ENCODE results near the gene DMRTA1. TPM values are rescaled to one million over a fixed set of nuclear protein-coding genes. Genes with fewer than 3 reads are reported as not detected.
A peak's percentile ranks its signal among the peaks of the same experiment; 100 is the strongest.

Gene DMRTA1
- total and polyA plus RNA-seq, 7 experiments from 2014 or later, result 0.10 TPM; not detected in 6

- no peaks in the 10 kb centered on the region for H3K4me1 ChIP-seq (ENCODE audit: control insufficient read depth in 2 of 2, insufficient read depth in 2 of 2, low read length in 2 of 2)
- peaks cover 0 to 5% (median 0%) of the 10 kb centered on the region in 5 donors for H3K36me3 Mint-ChIP-seq
- no peaks in the 10 kb centered on the region for H3K27me3 ChIP-seq (ENCODE audit: control insufficient read depth in 2 of 2, insufficient read depth in 2 of 2, low read length in 2 of 2)
- H3K36me3 ChIP-seq (ENCODE audit: control insufficient read depth in 2 of 3, insufficient read depth in 3 of 3, low read length in 3 of 3), result no peaks in the 10 kb centered on the region
- H3K27me3 Mint-ChIP-seq, result peaks cover 13 to 31% (median 27%) of the 10 kb centered on the region in 5 donors
- H3K9me3 ChIP-seq (ENCODE audit: control insufficient read depth in 2 of 3, low read length in 3 of 3), result no peaks in the 10 kb centered on the region
- ChIA-PET CTCF (no interaction called here), POLR2A (no interaction called here)
- peaks cover 0 to 7% (median 3%) of the 10 kb centered on the region in 11 donors for H3K9me3 Mint-ChIP-seq
- H3K4me1 Mint-ChIP-seq, result no peaks in the 10 kb centered on the region
- H3K27ac Mint-ChIP-seq, result no peak overlapping the region
- ATAC-seq (no peak), DNase-seq (no peak)
- intact Hi-C loops (cut with micrococcal nuclease), result no loop called here
- H3K4me3 ChIP-seq (ENCODE audit: low read length), result no peak overlapping the region
- H3K27ac ChIP-seq (ENCODE audit: low read depth, low read length), result no peak overlapping the region
- no peak overlapping the region for H3K4me3 Mint-ChIP-seq
These were observed 5.8 kb upstream of the DMRTA1 start for GRCh38 chr9:22440841-22441240.

- H3K27me3 Mint-ChIP-seq, result peaks cover 48 to 60% (median 56%) of the 10 kb centered on the region in 5 donors
- H3K27ac ChIP-seq (ENCODE audit: low read depth, low read length), result no peak overlapping the region
- ATAC-seq, result peak; percentile 84
- H3K4me3 Mint-ChIP-seq, result peak overlapping the region in 6 of 10 donors; percentile 36 to 67 (median 47)
- H3K9me3 Mint-ChIP-seq, result peaks cover 0 to 5% (median 0%) of the 10 kb centered on the region in 11 donors
- no peaks in the 10 kb centered on the region for H3K36me3 Mint-ChIP-seq
- H3K9me3 ChIP-seq (ENCODE audit: control insufficient read depth in 2 of 3, low read length in 3 of 3), result no peaks in the 10 kb centered on the region
- no peak overlapping the region for H3K4me3 ChIP-seq (ENCODE audit: low read length)
- CTCF ChIA-PET, result no interaction called here
- H3K4me1 ChIP-seq (ENCODE audit: control insufficient read depth in 2 of 2, insufficient read depth in 2 of 2, low read length in 2 of 2), result no peaks in the 10 kb centered on the region
- intact Hi-C loops (cut with micrococcal nuclease), result no loop called here
- no peaks in the 10 kb centered on the region for H3K36me3 ChIP-seq (ENCODE audit: control insufficient read depth in 2 of 3, insufficient read depth in 3 of 3, low read length in 3 of 3)
- peak in 6 of 9 donors; percentile 1 to 31 (median 11) for DNase-seq
- H3K27me3 ChIP-seq (ENCODE audit: control insufficient read depth in 2 of 2, insufficient read depth in 2 of 2, low read length in 2 of 2), result peaks cover 6 to 11% of the 10 kb centered on the region in 2 donors
- peaks cover 0 to 10% (median 5%) of the 10 kb centered on the region in 7 donors for H3K4me1 Mint-ChIP-seq
- H3K27ac Mint-ChIP-seq, result no peak overlapping the region
- POLR2A ChIA-PET, result no interaction called here
These were observed 460 bp downstream of the DMRTA1 start for GRCh38 chr9:22446950-22447617.

GRCh38 chr9:22447618-22448305 lies 1.1 kb downstream of the DMRTA1 start:
- Mint-ChIP-seq H3K4me1 (peaks cover 0 to 10% (median 5%) of the 10 kb centered on the region in 7 donors), H3K36me3 (no peaks in the 10 kb centered on the region), H3K27ac (no peak overlapping the region), H3K9me3 (peaks cover 0 to 5% (median 0%) of the 10 kb centered on the region in 11 donors), H3K4me3 (peak overlapping the region in 8 of 10 donors; percentile 3 to 67 (median 45)), H3K27me3 (peaks cover 50 to 64% (median 60%) of the 10 kb centered on the region in 5 donors)
- ChIA-PET CTCF (interaction anchor here (1.0 kb wide), 1 partner anchor 204 kb away, joined by 3 read pairs; no protein-coding TSS in a partner anchor), POLR2A (interaction anchor here (0.8 kb wide), 1 partner anchor 329 kb away, joined by 3 read pairs; no protein-coding TSS in a partner anchor)
- intact Hi-C loops (cut with micrococcal nuclease), result no loop called here
- no peaks in the 10 kb centered on the region for H3K36me3 ChIP-seq (ENCODE audit: control insufficient read depth in 2 of 3, insufficient read depth in 3 of 3, low read length in 3 of 3)
- no peaks in the 10 kb centered on the region for H3K9me3 ChIP-seq (ENCODE audit: control insufficient read depth in 2 of 3, low read length in 3 of 3)
- peak; percentile 15 for ATAC-seq
- H3K4me3 ChIP-seq (ENCODE audit: low read length), result no peak overlapping the region
- no peak overlapping the region for H3K27ac ChIP-seq (ENCODE audit: low read depth, low read length)
- no peak for DNase-seq
- no peaks in the 10 kb centered on the region for H3K4me1 ChIP-seq (ENCODE audit: control insufficient read depth in 2 of 2, insufficient read depth in 2 of 2, low read length in 2 of 2)
- H3K27me3 ChIP-seq (ENCODE audit: control insufficient read depth in 2 of 2, insufficient read depth in 2 of 2, low read length in 2 of 2), result peaks cover 6 to 11% of the 10 kb centered on the region in 2 donors

GRCh38 chr9:22449719-22450118 lies 3.1 kb downstream of the DMRTA1 start:
- peaks cover 0 to 2% (median 0%) of the 10 kb centered on the region in 11 donors for H3K9me3 Mint-ChIP-seq
- Histone ChIP-seq H3K27ac (ENCODE audit: low read depth, low read length) (no peak overlapping the region), H3K4me1 (ENCODE audit: control insufficient read depth in 2 of 2, insufficient read depth in 2 of 2, low read length in 2 of 2) (no peaks in the 10 kb centered on the region), H3K36me3 (ENCODE audit: control insufficient read depth in 2 of 3, insufficient read depth in 3 of 3, low read length in 3 of 3) (no peaks in the 10 kb centered on the region), H3K27me3 (ENCODE audit: control insufficient read depth in 2 of 2, insufficient read depth in 2 of 2, low read length in 2 of 2) (peaks cover 6 to 11% of the 10 kb centered on the region in 2 donors), H3K9me3 (ENCODE audit: control insufficient read depth in 2 of 3, low read length in 3 of 3) (no peaks in the 10 kb centered on the region), H3K4me3 (ENCODE audit: low read length) (no peak overlapping the region)
- peaks cover 0 to 10% (median 5%) of the 10 kb centered on the region in 7 donors for H3K4me1 Mint-ChIP-seq
- H3K27me3 Mint-ChIP-seq, result peaks cover 40 to 56% (median 49%) of the 10 kb centered on the region in 5 donors
- ATAC-seq (no peak), DNase-seq (no peak)
- no peaks in the 10 kb centered on the region for H3K36me3 Mint-ChIP-seq
- CTCF ChIA-PET, result interaction anchor here (0.5 to 0.7 kb wide), 2 partner anchors 632 to 659 kb away, joined by 3 read pairs; no protein-coding TSS in a partner anchor
- intact Hi-C loops (cut with micrococcal nuclease), result loop anchor here (5.0 to 10.0 kb wide), 4 partner anchors 327 to 445 kb away; partner anchors contain the start of gene CDKN2B (in 1 of the 2)
- H3K27ac Mint-ChIP-seq, result no peak overlapping the region
- POLR2A ChIA-PET, result no interaction called here
- no peak overlapping the region for H3K4me3 Mint-ChIP-seq

- no peak overlapping the region for H3K4me3 Mint-ChIP-seq
- H3K36me3 Mint-ChIP-seq, result no peaks in the 10 kb centered on the region
- Histone ChIP-seq H3K4me1 (ENCODE audit: control insufficient read depth in 2 of 2, insufficient read depth in 2 of 2, low read length in 2 of 2) (no peaks in the 10 kb centered on the region), H3K9me3 (ENCODE audit: control insufficient read depth in 2 of 3, low read length in 3 of 3) (no peaks in the 10 kb centered on the region), H3K4me3 (ENCODE audit: low read length) (no peak overlapping the region), H3K27ac (ENCODE audit: low read depth, low read length) (no peak overlapping the region), H3K36me3 (ENCODE audit: control insufficient read depth in 2 of 3, insufficient read depth in 3 of 3, low read length in 3 of 3) (no peaks in the 10 kb centered on the region), H3K27me3 (ENCODE audit: control insufficient read depth in 2 of 2, insufficient read depth in 2 of 2, low read length in 2 of 2) (peaks cover 6 to 10% of the 10 kb centered on the region in 2 donors)
- no peak overlapping the region for H3K27ac Mint-ChIP-seq
- H3K9me3 Mint-ChIP-seq, result no peaks in the 10 kb centered on the region
- CTCF ChIA-PET, result interaction anchor here (0.6 to 2.6 kb wide), 5 partner anchors 10 to 639 kb away, joined by 3 to 19 read pairs (median 4); no protein-coding TSS in a partner anchor
- H3K27me3 Mint-ChIP-seq, result peaks cover 28 to 65% (median 37%) of the 10 kb centered on the region in 5 donors
- H3K4me1 Mint-ChIP-seq, result peaks cover 0 to 5% (median 2%) of the 10 kb centered on the region in 7 donors
- DNase-seq (peak in 5 of 9 donors; percentile 8 to 31 (median 11)), ATAC-seq (peak; percentile 70)
- POLR2A ChIA-PET, result no interaction called here
- intact Hi-C loops (cut with micrococcal nuclease), result loop anchor here (1.0 to 10.0 kb wide), 8 partner anchors 146 to 1217 kb away; partner anchors contain the start of gene CDKN2B (in 1 of the 2)
These were observed 5.9 kb downstream of the DMRTA1 start for GRCh38 chr9:22452415-22453010.

- ChIA-PET POLR2A (no interaction called here), CTCF (no interaction called here)
- Mint-ChIP-seq H3K27ac (no peak overlapping the region), H3K9me3 (no peaks in the 10 kb centered on the region), H3K36me3 (no peaks in the 10 kb centered on the region), H3K27me3 (peaks cover 13 to 60% (median 24%) of the 10 kb centered on the region in 5 donors), H3K4me3 (no peak overlapping the region), H3K4me1 (peaks cover 0 to under 1% (median 0%) of the 10 kb centered on the region in 7 donors)
- no peaks in the 10 kb centered on the region for H3K36me3 ChIP-seq (ENCODE audit: control insufficient read depth in 2 of 3, insufficient read depth in 3 of 3, low read length in 3 of 3)
- no peaks in the 10 kb centered on the region for H3K4me1 ChIP-seq (ENCODE audit: control insufficient read depth in 2 of 2, insufficient read depth in 2 of 2, low read length in 2 of 2)
- no peaks in the 10 kb centered on the region for H3K9me3 ChIP-seq (ENCODE audit: control insufficient read depth in 2 of 3, low read length in 3 of 3)
- H3K27ac ChIP-seq (ENCODE audit: low read depth, low read length), result no peak overlapping the region
- no peak for DNase-seq
- intact Hi-C loops (cut with micrococcal nuclease), result loop anchor here (5.0 to 10.0 kb wide), 4 partner anchors 332 to 449 kb away; partner anchors contain the start of gene CDKN2B (in 1 of the 2)
- no peak overlapping the region for H3K4me3 ChIP-seq (ENCODE audit: low read length)
- ATAC-seq, result no peak
- H3K27me3 ChIP-seq (ENCODE audit: control insufficient read depth in 2 of 2, insufficient read depth in 2 of 2, low read length in 2 of 2), result peaks cover 0 to 2% of the 10 kb centered on the region in 2 donors
These were observed 7.4 kb downstream of the DMRTA1 start for GRCh38 chr9:22454016-22454415.

All from naive thymus-derived CD4-positive, alpha-beta T cell (primary cell).